Left lung (tissue), 14 donors: ENCODE data around the gene ZDHHC24. TPM values are rescaled to one million over a fixed set of nuclear protein-coding genes. Genes with fewer than 3 reads are reported as not detected.

Source experiments
- ATAC-seq: fragments of 200-7000 bp; cut with Tn5 transposase; one replicate; pipeline ENCODE4 v1.9.1; 2020; ENCODE audit warnings: moderate library complexity
- DNase-seq, 4 donors: peaks; one replicate each; pipeline ENCODE4 v3.0.0-alpha.2; 2013 to 2020
- H3K27ac ChIP-seq, 2 donors: fragments of 200-600 bp; sonication (generic) in 1 of 2; one replicate each; pipeline versions ENCODE4 v1.5.0 to v1.8.0; 2020 to 2021
- H3K27me3 ChIP-seq, 2 donors: fragments of 200-600 bp; sonication (generic) in 1 of 2; one replicate each; pipeline versions ENCODE4 v1.5.0 to v1.8.0; 2020 to 2021
- H3K36me3 ChIP-seq, 2 donors: fragments of 200-600 bp; sonication (generic) in 1 of 2; one replicate each; pipeline versions ENCODE4 v1.5.0 to v1.8.0; 2020 to 2021
- H3K4me1 ChIP-seq, 2 donors: fragments of 200-600 bp; one replicate each; pipeline ENCODE4 v1.8.0; 2021
- H3K4me3 ChIP-seq, 2 donors: fragments of 200-600 bp; sonication (generic) in 1 of 2; one replicate each; pipeline versions ENCODE4 v1.5.0 to v1.8.0; 2020 to 2021; ENCODE audit warnings: mild to moderate bottlenecking in 1 of 2
- H3K9me3 ChIP-seq, 2 donors: fragments of 200-600 bp; sonication (generic) in 1 of 2; one replicate each; pipeline versions ENCODE4 v1.5.0 to v1.8.0; 2020 to 2021
- CTCF ChIP-seq, 2 donors: fragments of 200-600 bp; sonication (generic) in 1 of 2; IDR thresholded peaks; one replicate each; pipeline versions ENCODE4 v1.5.0 to v1.8.0; 2021; ENCODE audit warnings: antibody characterized with exemption in 2 of 2
- intact Hi-C, 2 donors: fragments of 100-400 bp; cut with DNase I; formaldehyde crosslinking; loops; one replicate each; pipeline versions ENCODE4 v1.11.2 to v1.14.2; 2022
- long read RNA-seq, 12 donors: library from polyadenylated mRNA in 2 of 12; unstranded in 2 of 12; transcript quantifications; one replicate each; pipeline ENCODE4 v2.0.0 and lab custom pipeline, GENCODE V29; 2019 to 2026
- polyA plus RNA-seq, 6 donors: library from polyadenylated mRNA; unstranded; fragments of 120-200 nt; gene quantifications; one replicate each; pipeline ENCODE4 v1.2.1, GENCODE V29; 2013; ENCODE audit not compliant: insufficient read length in 6 of 6
- total RNA-seq, 2 donors: library from RNA; stranded (reverse); fragmentation: NEBNext Ultra II Directional; extraction: Animal tissue kit (Norgen Biotek cat#: 25700); gene quantifications; one replicate each; pipeline ENCODE4 v1.2.1, GENCODE V29; 2021
- donor health status: DM: no; HTN: yes; CAD: no.
- donor health status: DM: no; HTN: no; CAD: no.

ZDHHC24 gene
- 10 to 100 TPM; 14.3 to 17.0 TPM for total RNA-seq
- polyA plus RNA-seq = 1 to 10 TPM; 4.7 to 6.3 (median 5.7) TPM
- long read RNA-seq, donor 1, full-length matches to known transcripts = 5 of 5 reads
- long read RNA-seq, donor 1, partial matches to known transcripts = 0 of 5 reads
- long read RNA-seq, donor 1, other reads (novel, unspliced or antisense) = 0 of 5 reads
- long read RNA-seq, donor 2, full-length matches to known transcripts = 7 of 7 reads
- long read RNA-seq, donor 2, partial matches to known transcripts = 0 of 7 reads
- long read RNA-seq, donor 2, other reads (novel, unspliced or antisense) = 0 of 7 reads
- long read RNA-seq, donor 3, full-length matches to known transcripts = 5 of 5 reads
- long read RNA-seq, donor 3, partial matches to known transcripts = 0 of 5 reads
- long read RNA-seq, donor 3, other reads (novel, unspliced or antisense) = 0 of 5 reads
- long read RNA-seq, donor 4, full-length matches to known transcripts = 54 of 61 reads
- long read RNA-seq, donor 4, partial matches to known transcripts = 1 of 61 reads
- long read RNA-seq, donor 4, other reads (novel, unspliced or antisense) = 6 of 61 reads
- long read RNA-seq, donor 5, full-length matches to known transcripts = 4 of 4 reads
- long read RNA-seq, donor 5, partial matches to known transcripts = 0 of 4 reads
- long read RNA-seq, donor 5, other reads (novel, unspliced or antisense) = 0 of 4 reads
- long read RNA-seq, donor 6, full-length matches to known transcripts = 5 of 5 reads
- long read RNA-seq, donor 6, partial matches to known transcripts = 0 of 5 reads
- long read RNA-seq, donor 6, other reads (novel, unspliced or antisense) = 0 of 5 reads
- long read RNA-seq, donor 7, full-length matches to known transcripts = 2 of 2 reads
- long read RNA-seq, donor 7, partial matches to known transcripts = 0 of 2 reads
- long read RNA-seq, donor 7, other reads (novel, unspliced or antisense) = 0 of 2 reads
- long read RNA-seq, donor 8, full-length matches to known transcripts = 3 of 11 reads
- long read RNA-seq, donor 8, partial matches to known transcripts = 8 of 11 reads
- long read RNA-seq, donor 8, other reads (novel, unspliced or antisense) = 0 of 11 reads
- long read RNA-seq, donor 9 = 0 reads
- long read RNA-seq, donor 10, full-length matches to known transcripts = 118 of 126 reads
- long read RNA-seq, donor 10, partial matches to known transcripts = 2 of 126 reads
- long read RNA-seq, donor 10, other reads (novel, unspliced or antisense) = 6 of 126 reads
- long read RNA-seq, donor 11, full-length matches to known transcripts = 6 of 6 reads
- long read RNA-seq, donor 11, partial matches to known transcripts = 0 of 6 reads
- long read RNA-seq, donor 11, other reads (novel, unspliced or antisense) = 0 of 6 reads
- long read RNA-seq, donor 12, full-length matches to known transcripts = 3 of 3 reads
- long read RNA-seq, donor 12, partial matches to known transcripts = 0 of 3 reads
- long read RNA-seq, donor 12, other reads (novel, unspliced or antisense) = 0 of 3 reads

DNA sequence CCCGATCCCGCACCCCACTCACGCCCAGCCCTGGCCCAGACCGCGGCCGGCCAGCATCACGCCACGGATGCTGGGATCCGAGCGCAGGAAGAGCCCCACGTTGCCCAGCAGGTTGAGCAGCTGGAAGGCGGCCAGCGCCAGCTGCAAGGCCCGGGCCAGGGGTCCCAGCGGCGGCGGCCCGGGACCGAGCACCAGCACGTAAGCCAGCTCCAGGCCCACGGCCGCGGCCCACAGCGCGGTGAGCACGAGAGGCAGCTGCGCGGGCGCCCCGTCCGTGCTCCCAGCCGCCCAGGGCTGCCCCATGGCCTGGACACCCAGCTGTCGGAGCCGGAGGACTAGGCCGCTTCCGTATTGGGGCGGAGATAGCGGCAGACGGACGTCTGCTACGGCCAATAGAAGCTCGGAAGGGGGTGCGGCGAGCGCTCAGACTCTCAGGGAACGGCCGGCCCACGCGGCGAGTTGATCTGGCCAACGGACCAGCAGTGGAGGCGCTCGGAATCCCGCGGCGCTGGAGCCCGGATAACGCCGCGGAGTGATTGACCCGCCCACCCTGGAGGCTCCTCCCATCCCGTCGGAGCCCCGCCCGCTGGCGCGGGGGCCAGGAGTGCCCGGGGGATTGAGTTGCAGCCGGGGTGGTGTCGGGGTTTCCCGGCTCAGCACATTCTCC lies at the start of gene ZDHHC24:
ZDHHC24 (minus strand) TSS at position 348 of the 667 bp plus-strand sequence; CDS start at position 303, 45 bp downstream.
- H3K27me3 ChIP-seq = peaks cover 0 to 7% of the 10 kb centered on the region in 2 donors
- H3K4me1 ChIP-seq = peaks cover 11 to 44% of the 10 kb centered on the region in 2 donors
- H3K27ac ChIP-seq = peak within 1 kb of the TSS; percentile 37 to 79
- H3K36me3 ChIP-seq = peaks cover 0 to 23% of the 10 kb centered on the region in 2 donors
- peak; percentile 81 to 100 (median 96) for DNase-seq
- TF ChIP-seq CTCF (IDR thresholded peaks at IDR 0.05) = no peak
- ATAC-seq = peak; percentile 98
- H3K4me3 ChIP-seq = peak within 1 kb of the TSS; percentile 67 to 81
- no peaks in the 10 kb centered on the region for H3K9me3 ChIP-seq
- intact Hi-C loops = no loop called here

- peak; percentile 22 for ATAC-seq
Measured at GRCh38 chr11:66595245-66595904, 49.5 kb upstream of the ZDHHC24 start.

GRCh38 chr11:66593650-66594049 lies 47.8 kb upstream of the ZDHHC24 start:
- Histone ChIP-seq H3K4me1 (peaks cover 17 to 35% of the 10 kb centered on the region in 2 donors), H3K27ac (peak overlapping the region; percentile 69 to 89), H3K36me3 (no peaks in the 10 kb centered on the region), H3K27me3 (no peaks in the 10 kb centered on the region), H3K4me3 (peak overlapping the region; percentile 60 to 68), H3K9me3 (no peaks in the 10 kb centered on the region)
- intact Hi-C loops = no loop called here
- DNase-seq (peak in 1 of 4 donors; percentile 49), ATAC-seq (no peak)
- TF ChIP-seq CTCF (IDR thresholded peaks at IDR 0.05) = no peak

More at GRCh38 chr11:66595245-66595904, 49.5 kb upstream of the ZDHHC24 start:
- Histone ChIP-seq H3K4me3 (no peak overlapping the region), H3K27me3 (no peaks in the 10 kb centered on the region), H3K27ac (peak overlapping the region; percentile 63 to 80), H3K36me3 (peaks cover 0 to 15% of the 10 kb centered on the region in 2 donors), H3K4me1 (peaks cover 17 to 35% of the 10 kb centered on the region in 2 donors), H3K9me3 (no peaks in the 10 kb centered on the region)
- peak; percentile 4 to 93 (median 64) for DNase-seq
- TF ChIP-seq CTCF (IDR thresholded peaks at IDR 0.05) = no peak
- intact Hi-C loops = no loop called here

GRCh38 chr11:66593303-66593635 lies 47.4 kb upstream of the ZDHHC24 start:
- no peak for TF ChIP-seq CTCF (IDR thresholded peaks at IDR 0.05)
- ATAC-seq (peak; percentile 24), DNase-seq (no peak)
- Histone ChIP-seq H3K36me3 (no peaks in the 10 kb centered on the region), H3K27me3 (no peaks in the 10 kb centered on the region), H3K9me3 (no peaks in the 10 kb centered on the region), H3K4me3 (peak overlapping the region; percentile 60 to 68), H3K4me1 (peaks cover 17 to 35% of the 10 kb centered on the region in 2 donors), H3K27ac (peak overlapping the region; percentile 69 to 89)
- intact Hi-C loops = no loop called here
